GM12873 (cell line): ENCODE results near the gene NMNAT2.

ENCODE experiments used
- TF ChIP-seq, protein P1 (sequence below): IDR thresholded peaks from 2 replicates; pipeline ENCODE4 v1.5.1; 2012; ENCODE audit warnings: low read depth, mild to moderate bottlenecking, moderate library complexity, low read length, control low read depth; ENCODE audit not compliant: insufficient read depth; ENCODE audit errors: missing control alignments

Gene NMNAT2

DNA sequence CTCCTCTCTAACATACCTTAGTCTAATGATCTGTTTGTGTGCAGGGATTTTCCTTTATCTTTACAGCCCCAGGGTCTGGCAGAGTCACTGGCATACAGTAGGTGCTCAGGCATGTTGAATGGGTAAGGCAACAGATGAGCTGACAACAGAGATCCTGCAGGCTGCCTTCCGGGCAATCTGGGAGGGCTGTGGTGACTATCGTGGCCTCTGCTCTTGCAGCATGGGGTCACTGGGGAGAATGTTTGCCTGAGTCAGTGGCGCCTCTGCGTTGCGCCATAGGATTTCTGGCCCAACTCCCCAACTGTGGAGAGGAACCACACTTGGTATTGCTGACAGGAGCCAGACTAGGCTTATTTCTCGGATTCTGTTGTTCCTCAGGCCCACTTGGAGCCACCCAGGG lies 138.3 kb downstream of the NMNAT2 start:
- TF ChIP-seq, protein P1, sequence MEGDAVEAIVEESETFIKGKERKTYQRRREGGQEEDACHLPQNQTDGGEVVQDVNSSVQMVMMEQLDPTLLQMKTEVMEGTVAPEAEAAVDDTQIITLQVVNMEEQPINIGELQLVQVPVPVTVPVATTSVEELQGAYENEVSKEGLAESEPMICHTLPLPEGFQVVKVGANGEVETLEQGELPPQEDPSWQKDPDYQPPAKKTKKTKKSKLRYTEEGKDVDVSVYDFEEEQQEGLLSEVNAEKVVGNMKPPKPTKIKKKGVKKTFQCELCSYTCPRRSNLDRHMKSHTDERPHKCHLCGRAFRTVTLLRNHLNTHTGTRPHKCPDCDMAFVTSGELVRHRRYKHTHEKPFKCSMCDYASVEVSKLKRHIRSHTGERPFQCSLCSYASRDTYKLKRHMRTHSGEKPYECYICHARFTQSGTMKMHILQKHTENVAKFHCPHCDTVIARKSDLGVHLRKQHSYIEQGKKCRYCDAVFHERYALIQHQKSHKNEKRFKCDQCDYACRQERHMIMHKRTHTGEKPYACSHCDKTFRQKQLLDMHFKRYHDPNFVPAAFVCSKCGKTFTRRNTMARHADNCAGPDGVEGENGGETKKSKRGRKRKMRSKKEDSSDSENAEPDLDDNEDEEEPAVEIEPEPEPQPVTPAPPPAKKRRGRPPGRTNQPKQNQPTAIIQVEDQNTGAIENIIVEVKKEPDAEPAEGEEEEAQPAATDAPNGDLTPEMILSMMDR = no peak

DNA sequence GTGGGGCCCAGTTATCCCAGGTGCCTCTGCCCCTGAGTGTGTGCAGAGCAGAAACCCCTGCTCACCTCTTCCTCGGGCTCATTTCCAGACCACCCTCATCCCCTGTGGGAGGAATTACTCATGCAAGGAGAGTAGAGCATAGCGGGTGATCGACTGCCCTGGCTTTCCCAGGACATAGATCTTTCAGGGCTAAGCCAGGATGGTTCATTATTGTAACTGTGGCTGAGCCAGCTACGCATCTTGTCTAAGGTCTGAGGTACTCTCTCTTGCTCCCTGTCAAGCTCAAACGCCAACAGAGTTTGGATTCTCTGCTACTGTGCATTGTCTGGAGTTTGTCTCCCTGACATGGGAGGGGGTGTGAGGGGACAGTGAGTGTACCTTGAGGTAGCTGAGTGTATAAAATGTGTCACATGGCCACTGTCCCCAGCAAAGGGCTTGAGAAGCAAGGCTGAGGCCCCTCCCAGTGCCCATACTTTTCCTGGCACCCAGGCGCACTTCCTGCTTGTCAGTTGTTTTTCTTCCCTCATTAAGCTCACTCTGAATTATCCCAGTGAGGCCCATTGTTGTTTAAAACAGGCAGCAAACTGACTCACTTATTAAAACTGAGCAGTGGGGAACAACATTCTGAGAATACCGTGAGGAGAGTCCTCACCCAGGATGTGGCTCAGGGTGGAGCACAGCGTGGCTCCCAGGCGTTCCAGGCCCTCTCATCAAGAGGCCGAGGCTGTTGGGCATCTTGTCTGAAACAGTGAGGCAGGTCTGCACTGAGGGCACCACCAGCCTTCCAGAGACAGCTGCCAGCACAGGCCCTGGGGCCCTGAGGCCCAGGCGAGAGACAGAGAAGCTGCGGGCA lies 139.2 kb downstream of the NMNAT2 start:
- TF ChIP-seq, protein P1 = no peak

DNA sequence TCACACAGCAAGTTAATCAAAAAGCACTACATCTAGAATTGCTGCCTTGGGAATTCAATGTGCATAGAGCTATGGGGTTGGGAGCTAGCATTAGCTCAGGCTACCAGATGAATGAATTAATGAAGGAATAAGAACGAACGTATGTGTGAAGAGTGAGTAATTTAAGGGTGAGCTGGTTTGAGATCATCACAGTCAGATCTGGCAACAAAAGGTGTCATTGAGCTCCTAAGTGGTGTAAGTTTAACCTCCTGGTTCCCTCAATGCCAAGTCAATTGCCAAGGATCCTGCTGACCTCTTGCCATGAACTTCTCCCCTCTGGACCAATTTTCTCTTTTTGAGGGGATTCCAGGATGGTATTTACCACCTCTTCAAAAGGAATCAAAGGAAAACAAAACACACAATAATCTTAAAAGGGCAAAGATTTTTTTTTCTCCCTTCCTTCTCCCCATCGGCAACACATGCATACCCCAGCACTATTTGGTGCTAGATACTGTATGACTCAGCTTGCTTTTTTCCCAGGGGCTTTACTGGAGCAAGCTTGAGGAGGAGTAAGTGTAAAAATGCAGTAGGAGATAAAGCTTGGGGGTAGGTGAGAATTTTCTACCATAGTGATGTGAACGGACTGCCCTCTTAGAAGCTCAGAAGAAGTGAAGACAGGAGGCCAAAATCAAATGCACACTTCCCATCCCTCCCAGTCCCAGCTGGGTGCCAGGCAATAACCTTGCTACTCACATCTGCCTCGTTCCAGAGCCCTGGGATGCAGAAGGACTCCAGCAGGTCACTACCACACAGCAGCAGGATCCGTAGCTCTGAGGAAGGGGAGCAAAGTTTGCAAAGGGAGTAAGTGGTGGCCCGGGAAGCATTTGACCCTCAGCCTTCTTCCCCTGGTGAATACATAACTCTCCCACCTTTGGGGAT lies 140.1 kb downstream of the NMNAT2 start:
- TF ChIP-seq, protein P1 = no peak

DNA sequence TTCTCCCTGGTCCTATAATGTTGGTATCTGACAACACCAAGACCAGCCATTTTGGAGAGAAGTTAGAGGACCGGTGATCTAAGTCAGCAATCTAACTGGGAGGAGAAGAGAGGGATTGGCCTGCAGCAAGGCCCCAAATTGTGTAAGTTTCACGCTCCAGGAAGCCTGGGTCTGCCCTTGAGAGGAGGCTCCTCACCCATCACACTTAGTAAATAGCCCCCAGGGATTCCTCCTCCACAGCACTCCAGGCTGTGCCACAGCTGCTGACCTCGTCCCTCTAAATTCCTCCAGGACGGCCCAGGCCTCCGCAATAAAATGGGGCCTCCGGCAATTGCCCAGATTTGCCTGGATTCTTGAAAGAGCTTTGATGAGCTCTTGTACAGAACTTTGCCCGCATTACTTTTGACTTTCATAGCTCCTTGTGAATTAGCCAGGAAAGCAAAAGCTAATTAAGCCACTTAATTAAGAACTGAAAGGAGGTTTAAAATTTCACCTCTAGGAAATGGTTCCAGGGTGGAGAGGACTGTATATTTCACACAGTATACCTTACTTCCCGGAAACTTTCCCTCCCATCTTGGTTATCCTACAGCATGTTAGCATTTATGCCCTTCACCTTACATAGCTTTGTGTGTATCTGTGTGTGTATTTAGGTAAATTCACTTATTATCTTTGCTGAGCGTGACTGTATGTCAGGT lies 141.6 kb downstream of the NMNAT2 start:
- TF ChIP-seq, protein P1 = no peak

DNA sequence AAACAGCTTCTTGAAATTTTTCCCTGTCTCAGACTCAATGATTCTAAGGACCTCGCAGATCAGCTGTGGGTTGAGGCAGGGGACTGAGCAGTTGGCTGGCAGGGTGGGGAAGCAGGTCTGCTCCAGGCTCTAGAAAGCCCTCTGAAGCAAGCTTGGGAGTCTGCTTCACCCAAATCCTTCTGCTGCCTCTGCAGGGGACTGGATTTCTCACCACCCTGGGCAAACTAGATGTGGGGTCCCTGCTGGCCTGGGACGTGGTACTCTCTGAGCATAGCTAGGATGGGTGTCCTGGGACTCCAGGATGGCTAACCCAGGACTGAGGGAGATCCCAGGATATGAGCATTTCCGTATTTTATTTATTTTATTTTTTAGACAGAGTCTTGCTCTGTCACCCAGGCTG lies 142.9 kb downstream of the NMNAT2 start:
- TF ChIP-seq, protein P1 = no peak

DNA sequence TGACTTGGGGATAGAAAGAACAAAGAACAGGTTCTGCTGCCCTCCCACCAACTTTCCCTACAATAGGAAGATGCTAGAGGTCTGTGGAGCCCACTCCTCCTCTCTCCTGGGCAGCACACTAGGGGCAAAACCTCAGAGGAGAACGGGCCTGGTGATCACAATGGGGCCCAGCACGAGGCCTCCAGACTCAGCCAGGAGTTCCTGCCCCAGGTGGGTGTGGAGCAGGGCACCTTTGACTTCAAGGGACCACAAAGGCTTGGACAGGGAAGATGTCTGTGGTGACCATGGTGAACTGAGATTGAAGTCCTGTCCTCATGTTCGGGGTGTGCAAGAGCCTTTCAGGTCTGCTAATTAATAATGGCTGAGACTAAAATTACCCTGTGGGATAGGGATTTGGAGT lies 143.3 kb downstream of the NMNAT2 start:
- TF ChIP-seq, protein P1 = no peak
